ENCODE data around the gene ADK.

DNA sequence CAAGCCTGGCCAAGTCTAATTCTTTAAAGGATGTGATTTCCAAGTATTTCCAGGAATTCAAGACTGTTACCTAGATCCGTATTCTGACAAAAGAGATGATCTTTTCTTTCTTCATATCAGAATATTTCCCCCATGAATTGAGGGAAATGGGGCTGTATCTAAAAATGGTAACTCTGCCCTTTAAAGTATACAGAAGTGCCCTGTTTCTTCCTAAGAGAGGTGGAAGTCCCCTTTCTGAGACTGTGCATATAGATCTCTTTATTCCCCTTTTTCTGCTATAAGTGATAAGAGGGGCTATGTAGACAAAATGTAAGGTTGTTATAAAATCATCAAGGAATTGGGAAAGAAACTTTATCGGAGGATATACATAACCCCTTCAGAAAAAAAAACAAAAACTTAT is 388.3 kb downstream of the ADK start:
- TF ChIP-seq, protein P1, sequence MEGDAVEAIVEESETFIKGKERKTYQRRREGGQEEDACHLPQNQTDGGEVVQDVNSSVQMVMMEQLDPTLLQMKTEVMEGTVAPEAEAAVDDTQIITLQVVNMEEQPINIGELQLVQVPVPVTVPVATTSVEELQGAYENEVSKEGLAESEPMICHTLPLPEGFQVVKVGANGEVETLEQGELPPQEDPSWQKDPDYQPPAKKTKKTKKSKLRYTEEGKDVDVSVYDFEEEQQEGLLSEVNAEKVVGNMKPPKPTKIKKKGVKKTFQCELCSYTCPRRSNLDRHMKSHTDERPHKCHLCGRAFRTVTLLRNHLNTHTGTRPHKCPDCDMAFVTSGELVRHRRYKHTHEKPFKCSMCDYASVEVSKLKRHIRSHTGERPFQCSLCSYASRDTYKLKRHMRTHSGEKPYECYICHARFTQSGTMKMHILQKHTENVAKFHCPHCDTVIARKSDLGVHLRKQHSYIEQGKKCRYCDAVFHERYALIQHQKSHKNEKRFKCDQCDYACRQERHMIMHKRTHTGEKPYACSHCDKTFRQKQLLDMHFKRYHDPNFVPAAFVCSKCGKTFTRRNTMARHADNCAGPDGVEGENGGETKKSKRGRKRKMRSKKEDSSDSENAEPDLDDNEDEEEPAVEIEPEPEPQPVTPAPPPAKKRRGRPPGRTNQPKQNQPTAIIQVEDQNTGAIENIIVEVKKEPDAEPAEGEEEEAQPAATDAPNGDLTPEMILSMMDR (IDR thresholded peaks at IDR 0.05), result no peak
- no peak for TF ChIP-seq POLR2AphosphoS5 (IDR thresholded peaks at IDR 0.05)
- no peak for TF ChIP-seq EP300 (IDR thresholded peaks at IDR 0.05)
- no peak for TF ChIP-seq POLR2A (IDR thresholded peaks at IDR 0.05)

Data from stomach (tissue), 4 donors.